Peyer's patch (tissue), 4 donors: ENCODE measurements around the gene KCNJ3. TPM values are rescaled to one million over a fixed set of nuclear protein-coding genes. Genes with fewer than 3 reads are reported as not detected.

Source experiments
- DNase-seq, 3 donors: peaks; one replicate each; pipeline ENCODE4 v3.0.0-alpha.2; 2017 to 2019
- H3K27ac ChIP-seq, 4 donors: fragments of 200-600 bp; sonication (generic); one replicate each; pipeline ENCODE4 v1.5.1; 2016 to 2019
- H3K27me3 ChIP-seq, 2 donors: fragments of 200-600 bp; sonication (generic); one replicate each; pipeline ENCODE4 v1.5.1; 2019
- H3K36me3 ChIP-seq, 3 donors: fragments of 200-600 bp; sonication (generic); one replicate each; pipeline ENCODE4 v1.5.1; 2016 to 2019
- H3K4me1 ChIP-seq, 4 donors: fragments of 200-600 bp; sonication (generic); one replicate each; pipeline ENCODE4 v1.5.1; 2016 to 2019
- H3K4me3 ChIP-seq, 4 donors: fragments of 200-600 bp; sonication (generic); 1 replicate in 3 of 4; 2 replicates in 1 of 4; pipeline ENCODE4 v1.5.1; 2016 to 2019; ENCODE audit warnings: mild to moderate bottlenecking in 1 of 4
- H3K9me3 ChIP-seq, 4 donors: fragments of 200-600 bp; sonication (generic); one replicate each; pipeline ENCODE4 v1.5.1; 2016 to 2019; ENCODE audit warnings: mild to moderate bottlenecking in 1 of 4
- CTCF ChIP-seq, 6 experiments: fragments of 450-650 bp in 4 of 6; fragments of 200-600 bp in 2 of 6; sonication (generic) in 1 of 6; IDR thresholded peaks; one replicate each; pipeline ENCODE4 v1.5.1; 2017 to 2019; ENCODE audit warnings: antibody characterized with exemption in 6 of 6, mild to moderate bottlenecking in 3 of 6, moderate library complexity in 1 of 6
- POLR2A ChIP-seq, 2 donors: fragments of 450-650 bp; IDR thresholded peaks; one replicate each; pipeline ENCODE4 v1.5.1; 2017; ENCODE audit warnings: antibody characterized with exemption in 2 of 2, mild to moderate bottlenecking in 2 of 2, moderate library complexity in 2 of 2
- total RNA-seq, 4 donors: library from RNA; depleted of rRNA; stranded (reverse); fragments of >200 nt; gene quantifications; one replicate each; pipeline ENCODE4 v1.1.0, GENCODE V29; 2016

The KCNJ3 gene
- total RNA-seq, 4 donors from 2014 or later, result 6.6 to 27.3 (median 22.2) TPM

GRCh38 chr2:154698721-154699574, 453 bp downstream of the KCNJ3 start:
- Histone ChIP-seq H3K9me3 (no peaks in the 10 kb centered on the region), H3K36me3 (no peaks in the 10 kb centered on the region), H3K27me3 (no peaks in the 10 kb centered on the region), H3K27ac (peak overlapping the region in 1 of 4 donors; percentile 92), H3K4me3 (peak overlapping the region in 3 of 4 donors; percentile 39 to 79 (median 77)), H3K4me1 (no peaks in the 10 kb centered on the region)
- DNase-seq, result peak in 2 of 3 donors; percentile 50 to 60
- TF ChIP-seq CTCF (IDR thresholded peaks at IDR 0.05) (no peak), POLR2A (IDR thresholded peaks at IDR 0.05) (no peak)

- peak in 1 of 3 donors; percentile 49 for DNase-seq
Measured at GRCh38 chr2:154699575-154699930, 1.1 kb downstream of the KCNJ3 start.

GRCh38 chr2:154700136-154700535, 1.6 kb downstream of the KCNJ3 start:
- no peaks in the 10 kb centered on the region for H3K9me3 ChIP-seq
- no peaks in the 10 kb centered on the region for H3K4me1 ChIP-seq
- no peaks in the 10 kb centered on the region for H3K36me3 ChIP-seq
- H3K4me3 ChIP-seq, result peak overlapping the region in 3 of 4 donors; percentile 39 to 79 (median 77)
- TF ChIP-seq CTCF (IDR thresholded peaks at IDR 0.05), result peak in 3 of 6 experiments; percentile 16 to 34 (median 28)
- no peak for TF ChIP-seq POLR2A (IDR thresholded peaks at IDR 0.05)
- DNase-seq, result peak in 1 of 3 donors; percentile 54
- H3K27me3 ChIP-seq, result no peaks in the 10 kb centered on the region
- no peak overlapping the region for H3K27ac ChIP-seq

More at GRCh38 chr2:154699575-154699930, 1.1 kb downstream of the KCNJ3 start:
- H3K4me3 ChIP-seq, result peak overlapping the region in 3 of 4 donors; percentile 39 to 79 (median 77)
- no peaks in the 10 kb centered on the region for H3K9me3 ChIP-seq
- no peaks in the 10 kb centered on the region for H3K36me3 ChIP-seq
- TF ChIP-seq POLR2A (IDR thresholded peaks at IDR 0.05) (no peak), CTCF (IDR thresholded peaks at IDR 0.05) (no peak)
- H3K27ac ChIP-seq, result peak overlapping the region in 1 of 4 donors; percentile 92
- no peaks in the 10 kb centered on the region for H3K4me1 ChIP-seq
- no peaks in the 10 kb centered on the region for H3K27me3 ChIP-seq

GRCh38 chr2:154704991-154705390, 6.5 kb downstream of the KCNJ3 start:
- H3K4me3 ChIP-seq, result no peak overlapping the region
- H3K4me1 ChIP-seq, result no peaks in the 10 kb centered on the region
- no peaks in the 10 kb centered on the region for H3K27me3 ChIP-seq
- peak overlapping the region in 1 of 4 donors; percentile 53 for H3K27ac ChIP-seq
- no peaks in the 10 kb centered on the region for H3K36me3 ChIP-seq
- no peak for DNase-seq
- no peaks in the 10 kb centered on the region for H3K9me3 ChIP-seq
- TF ChIP-seq POLR2A (IDR thresholded peaks at IDR 0.05) (no peak), CTCF (IDR thresholded peaks at IDR 0.05) (no peak)

GRCh38 chr2:154706660-154707059, 8.2 kb downstream of the KCNJ3 start:
- Histone ChIP-seq H3K36me3 (no peaks in the 10 kb centered on the region), H3K9me3 (no peaks in the 10 kb centered on the region), H3K27me3 (no peaks in the 10 kb centered on the region), H3K4me1 (no peaks in the 10 kb centered on the region), H3K27ac (peak overlapping the region in 2 of 4 donors; percentile 4 to 8), H3K4me3 (no peak overlapping the region)
- peak in 1 of 3 donors; percentile 51 for DNase-seq
- TF ChIP-seq POLR2A (IDR thresholded peaks at IDR 0.05) (no peak), CTCF (IDR thresholded peaks at IDR 0.05) (no peak)
